K562 (cell line): ENCODE results near the gene CLHC1. TPM values are rescaled to one million over a fixed set of nuclear protein-coding genes. Genes with fewer than 3 reads are reported as not detected.
A peak's percentile ranks its signal among the peaks of the same experiment; 100 is the strongest.
"Not testable (repeated sequence)": the region's sequence is repeated elsewhere in the genome, so short reads cannot be mapped to it uniquely, and the experiment has no call there.

Experiments
- CUX1 ChIP-seq: fragments of 200-800 bp; sonication (Bioruptor generic); IDR thresholded peaks from 2 replicates; pipeline ENCODE4 v1.6.1; 2016; ENCODE audit warnings: missing genetic modification characterization, missing compliant biosample characterization
- DMBX1 ChIP-seq: fragments of 250-450 bp; sonication (Bioruptor Pico); IDR thresholded peaks from 2 replicates; pipeline ENCODE4 v1.8.0; 2022; ENCODE audit warnings: inconsistent platforms, mild to moderate bottlenecking, moderate library complexity, borderline replicate concordance
- HDAC8 ChIP-seq: fragments of 450-650 bp; IDR thresholded peaks from 2 replicates; pipeline ENCODE4 v1.6.1; 2016; ENCODE audit warnings: mild to moderate bottlenecking, missing genetic modification characterization, moderate library complexity, missing compliant biosample characterization
- HINFP ChIP-seq: fragments of 450-650 bp; conservative IDR thresholded peaks from 2 replicates; pipeline ENCODE4 v1.6.1; 2016; ENCODE audit warnings: missing genetic modification characterization, low read depth, mild to moderate bottlenecking, control low read depth, missing compliant biosample characterization
- IRF9 ChIP-seq: fragments of 450-650 bp; IDR thresholded peaks from 2 replicates; pipeline ENCODE4 v1.6.1; 2016; ENCODE audit warnings: missing biosample characterization, missing genetic modification characterization
- MEF2D ChIP-seq: conservative IDR thresholded peaks from 2 replicates; pipeline ENCODE4 v1.6.1; 2016; ENCODE audit warnings: low read depth, missing genetic modification characterization, missing compliant biosample characterization
- MYC ChIP-seq, 2 experiments: fragments of 250-450 bp in 1 of 2; sonication (Bioruptor Pico) in 1 of 2; IDR thresholded peaks; 2 replicates each; pipeline versions ENCODE4 v1.5.1 to v1.6.1; 2012 to 2021; ENCODE audit warnings: low read depth in 2 of 2, borderline replicate concordance in 1 of 2, improper control_type of control experiment in 1 of 2, low read length in 1 of 2, mild to moderate bottlenecking in 1 of 2, moderate library complexity in 1 of 2
- SMAD3 ChIP-seq: fragments of 450-650 bp; formaldehyde crosslinking; conservative IDR thresholded peaks from 2 replicates; pipeline ENCODE4 v1.4.0; 2020; ENCODE audit warnings: mild to moderate bottlenecking
- TAF7 ChIP-seq: fragments of 450-650 bp; IDR thresholded peaks from 2 replicates; pipeline ENCODE4 v1.6.1; 2016; ENCODE audit warnings: missing genetic modification characterization, missing compliant biosample characterization
- ZNF311 ChIP-seq: fragments of 250-450 bp; sonication (Bioruptor Pico); IDR thresholded peaks from 2 replicates; pipeline ENCODE4 v1.4.0; 2020; ENCODE audit warnings: mild to moderate bottlenecking, moderate library complexity
- ZNF395 ChIP-seq: fragments of 200-800 bp; sonication (Bioruptor generic); IDR thresholded peaks from 2 replicates; pipeline ENCODE4 v1.6.1; 2017; ENCODE audit warnings: missing genetic modification characterization, missing compliant biosample characterization
- ZNF639 ChIP-seq, 2 experiments: fragments of 200-800 bp in 1 of 2; sonication (Bioruptor generic) in 1 of 2; sonication (generic) in 1 of 2; formaldehyde crosslinking in 1 of 2; IDR thresholded peaks in 1 of 2; conservative IDR thresholded peaks in 1 of 2; 2 replicates each; pipeline versions ENCODE4 v1.5.0 to v1.6.1; 2016 to 2020; ENCODE audit warnings: missing compliant biosample characterization in 1 of 2, missing genetic modification characterization in 1 of 2, missing genetic modification reagents in 1 of 2
- ZNF766 ChIP-seq: fragments of 200-800 bp; sonication (Bioruptor generic); conservative IDR thresholded peaks from 2 replicates; pipeline ENCODE4 v1.6.1; 2016; ENCODE audit warnings: missing genetic modification characterization, missing compliant biosample characterization
- polyA plus RNA-seq, 8 experiments: library from polyadenylated mRNA; depleted of rRNA in 4 of 8; stranded (reverse) in 5 of 8; unstranded in 3 of 8; fragments of >200 nt; fragmentation: Nextera tagmentation in 2 of 8; fragmentation: Illumina TruSeq in 1 of 8; extraction: Ambion mirVana in 2 of 8; extraction: Trizol in 1 of 8; gene quantifications; 2 replicates each; pipeline versions ENCODE4 v1.2.1 to v1.2.3, GENCODE V29; 2011 to 2014; ENCODE audit warnings: inconsistent platforms in 1 of 8, missing spikeins in 1 of 8
- total RNA-seq, 7 experiments: library from RNA; depleted of rRNA in 6 of 7; stranded (reverse); fragments of >200 nt in 6 of 7; fragmentation: Illumina TruSeq in 2 of 7; extraction: Trizol in 2 of 7; gene quantifications; 2 replicates each; pipeline versions ENCODE4 v1.2.1 to v1.2.3, GENCODE V29; 2011 to 2021; ENCODE audit warnings: low replicate concordance in 1 of 7

Gene CLHC1
- total and polyA plus RNA-seq, 9 of the 15 experiments (the other 6 are each of a cell fraction or from before 2014, with no cell fraction given), result 3.7 to 14.3 (median 8.6) TPM

- peak; percentile 67; the same call in 1 of the 2 replicates for TF ChIP-seq ZNF395 (CRISPR knock-in tag)
- peak; percentile 57; the same call in 1 of the 2 replicates for TF ChIP-seq ZNF766 (CRISPR knock-in tag)
- TF ChIP-seq CUX1 (CRISPR knock-in tag), result 0 out of 2 replicates have a peak, but pooled peaks have one; percentile 27
- peak; percentile 47 for TF ChIP-seq HINFP (tag)
- peak in 1 of 2 experiments; percentile 51; a peak in 1 of 4 replicates for TF ChIP-seq ZNF639 (CRISPR knock-in tag; conservative IDR thresholded peaks at IDR 0.05 in 1 of 2, IDR thresholded peaks at IDR 0.05 in 1 of 2)
- TF ChIP-seq ZNF311, result 0 out of 2 replicates have a peak, but pooled peaks have one; percentile 46
- peak; percentile 77; the same call in 1 of the 2 replicates for TF ChIP-seq HDAC8 (tag)
- TF ChIP-seq IRF9 (tag), result peak; percentile 57
- TF ChIP-seq MYC (IDR thresholded peaks at IDR 0.05; ENCODE audit: low read depth, low read length), result 0 out of 2 replicates have a peak, but pooled peaks have one; percentile 25
- TF ChIP-seq MYC (CRISPR knock-in tag; IDR thresholded peaks at IDR 0.05; ENCODE audit: borderline replicate concordance, low read depth), result not testable (repeated sequence)
- TF ChIP-seq TAF7 (tag), result 0 out of 2 replicates have a peak, but pooled peaks have one; percentile 36
- 0 out of 2 replicates have a peak, but pooled peaks have one; percentile 35 for TF ChIP-seq SMAD3 (CRISPR knock-in tag)
- peak; percentile 72; the same call in 1 of the 2 replicates for TF ChIP-seq DMBX1 (CRISPR knock-in tag)
- 0 out of 2 replicates have a peak, but pooled peaks have one; percentile 30 for TF ChIP-seq MEF2D (tag)
Measured at GRCh38 chr2:55279214-55279835, 47.2 kb upstream of the CLHC1 start (continued).
